HEK293 (cell line): Measurements from ENCODE around the gene EIF4G3.

ENCODE experiments used
- CTCF ChIA-PET: fragments of 350-600 bp; formaldehyde crosslinking; extraction: SDS; loops from one replicate; lab custom pipeline; 2021; ENCODE audit warnings: antibody characterized with exemption; lab: Yijun Ruan, JAX
- POLR2A ChIA-PET: fragments of 300-600 bp; formaldehyde crosslinking; extraction: SDS; loops from one replicate; lab custom pipeline; 2020; ENCODE audit warnings: antibody characterized with exemption, inconsistent platforms; lab: Yijun Ruan, JAX
- H3K27ac ChIP-seq: fragments of 200-500 bp; sonication (Bioruptor generic); 2 replicates; pipeline ENCODE4 v1.5.1; 2014; ENCODE audit warnings: low read depth, low read length, control low read depth, inconsistent platforms; ENCODE audit errors: extremely low read depth
- H3K36me3 ChIP-seq, 2 experiments: fragments of 200-500 bp in 1 of 2; sonication (Bioruptor generic) in 1 of 2; 1 replicate in 1 of 2; 2 replicates in 1 of 2; pipeline ENCODE4 v1.5.1; 2014 to 2017; ENCODE audit warnings: inconsistent platforms in 2 of 2, low read length in 2 of 2; ENCODE audit not compliant: control insufficient read depth in 2 of 2, insufficient read depth in 1 of 2
- H3K4me1 ChIP-seq: fragments of 200-500 bp; sonication (Bioruptor generic); 2 replicates; pipeline ENCODE4 v1.5.1; 2014; ENCODE audit warnings: mild to moderate bottlenecking, low read length, inconsistent platforms; ENCODE audit not compliant: control insufficient read depth, insufficient read depth
- H3K4me3 ChIP-seq: 2 replicates; pipeline ENCODE4 v1.5.1; 2011; ENCODE audit warnings: low read depth, mild to moderate bottlenecking, control low read depth, low read length, moderate library complexity
- H3K9me3 ChIP-seq: fragments of 200-500 bp; sonication (Bioruptor generic); 2 replicates; pipeline ENCODE4 v1.5.1; 2014; ENCODE audit warnings: low read depth, low read length, inconsistent platforms; ENCODE audit not compliant: control insufficient read depth, insufficient read depth
- PRDM1 ChIP-seq: fragments of 450-650 bp; formaldehyde crosslinking; IDR thresholded peaks from 2 replicates; pipeline ENCODE4; 2016; ENCODE audit warnings: missing biosample characterization, missing genetic modification characterization
- SCRT1 ChIP-seq: fragments of 450-650 bp; formaldehyde crosslinking; IDR thresholded peaks from 2 replicates; pipeline ENCODE4 v1.5.1; 2016; ENCODE audit warnings: missing biosample characterization, missing genetic modification characterization, borderline replicate concordance
- TCF7L2 ChIP-seq: IDR thresholded peaks from 2 replicates; pipeline ENCODE4 v1.6.1; 2011; ENCODE audit warnings: low read depth, mild to moderate bottlenecking, inconsistent platforms, low read length, moderate library complexity, borderline replicate concordance
- ZNF292 ChIP-seq: fragments of 450-650 bp; formaldehyde crosslinking; IDR thresholded peaks from 2 replicates; pipeline ENCODE4 v1.5.1; 2016; ENCODE audit warnings: low read depth, missing biosample characterization, missing genetic modification characterization, borderline replicate concordance
- ZNF311 ChIP-seq: fragments of 450-650 bp; formaldehyde crosslinking; IDR thresholded peaks from 2 replicates; pipeline ENCODE4 v1.5.1; 2017; ENCODE audit warnings: missing biosample characterization, missing genetic modification characterization, borderline replicate concordance
- ZNF530 ChIP-seq: fragments of 450-650 bp; formaldehyde crosslinking; IDR thresholded peaks from 2 replicates; pipeline ENCODE4 v1.5.1; 2016; ENCODE audit warnings: low read depth, missing biosample characterization, missing genetic modification characterization
- ZNF596 ChIP-seq: fragments of 450-650 bp; IDR thresholded peaks from 2 replicates; pipeline ENCODE4 v1.5.0; 2018; ENCODE audit warnings: missing biosample characterization, mild to moderate bottlenecking, missing genetic modification characterization, moderate library complexity
- ZNF658 ChIP-seq: fragments of 450-650 bp; formaldehyde crosslinking; IDR thresholded peaks from 2 replicates; pipeline ENCODE4; 2016; ENCODE audit warnings: missing biosample characterization, missing genetic modification characterization
- TF ChIP-seq, protein P1 (sequence below): fragments of 450-650 bp; formaldehyde crosslinking; IDR thresholded peaks from 2 replicates; pipeline ENCODE4 v1.5.1; 2017; ENCODE audit warnings: missing biosample characterization, mild to moderate bottlenecking, missing genetic modification characterization, moderate library complexity
- TF ChIP-seq, protein P2 (sequence below): fragments of 450-650 bp; formaldehyde crosslinking; IDR thresholded peaks from 2 replicates; pipeline ENCODE4 v1.5.1; 2017; ENCODE audit warnings: missing biosample characterization, missing genetic modification characterization
- TF ChIP-seq, protein P3 (sequence below): fragments of 450-650 bp; formaldehyde crosslinking; IDR thresholded peaks from 2 replicates; pipeline ENCODE4 v1.5.1; 2016; ENCODE audit warnings: missing biosample characterization, missing genetic modification characterization
- TF ChIP-seq, protein P4 (sequence below): fragments of 450-650 bp; formaldehyde crosslinking; IDR thresholded peaks from 2 replicates; pipeline ENCODE4 v1.5.1; 2017; ENCODE audit warnings: missing biosample characterization, missing genetic modification characterization
- TF ChIP-seq, protein P5 (sequence below): fragments of 450-650 bp; formaldehyde crosslinking; IDR thresholded peaks from 2 replicates; pipeline ENCODE4 v1.5.1; 2016; ENCODE audit warnings: missing biosample characterization, missing genetic modification characterization

Gene EIF4G3

DNA sequence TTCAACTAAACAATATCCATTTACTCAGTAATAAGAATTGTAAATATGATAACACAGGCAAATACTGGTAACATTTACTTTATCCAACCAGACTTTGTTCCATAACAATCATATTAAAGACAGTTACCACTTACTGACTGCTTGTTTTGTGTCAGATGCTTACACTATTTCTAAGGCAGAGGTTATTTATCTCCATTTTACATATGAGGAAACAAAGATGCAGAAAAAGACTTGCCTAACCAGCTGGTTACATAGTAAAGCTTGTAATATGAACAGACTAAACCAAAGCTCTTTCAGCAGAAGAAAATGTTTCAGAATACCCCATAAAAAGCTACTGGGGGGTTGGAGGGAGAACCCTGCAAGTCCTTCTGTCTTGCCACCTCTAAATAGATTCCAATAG is 180.1 kb downstream of the EIF4G3 start (continued):
- TF ChIP-seq, protein P1, sequence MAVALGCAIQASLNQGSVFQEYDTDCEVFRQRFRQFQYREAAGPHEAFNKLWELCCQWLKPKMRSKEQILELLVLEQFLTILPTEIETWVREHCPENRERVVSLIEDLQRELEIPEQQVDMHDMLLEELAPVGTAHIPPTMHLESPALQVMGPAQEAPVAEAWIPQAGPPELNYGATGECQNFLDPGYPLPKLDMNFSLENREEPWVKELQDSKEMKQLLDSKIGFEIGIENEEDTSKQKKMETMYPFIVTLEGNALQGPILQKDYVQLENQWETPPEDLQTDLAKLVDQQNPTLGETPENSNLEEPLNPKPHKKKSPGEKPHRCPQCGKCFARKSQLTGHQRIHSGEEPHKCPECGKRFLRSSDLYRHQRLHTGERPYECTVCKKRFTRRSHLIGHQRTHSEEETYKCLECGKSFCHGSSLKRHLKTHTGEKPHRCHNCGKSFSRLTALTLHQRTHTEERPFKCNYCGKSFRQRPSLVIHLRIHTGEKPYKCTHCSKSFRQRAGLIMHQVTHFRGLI (tag by site-specific recombination): no peak
- TF ChIP-seq, all 188 proteins: peak for 0

DNA sequence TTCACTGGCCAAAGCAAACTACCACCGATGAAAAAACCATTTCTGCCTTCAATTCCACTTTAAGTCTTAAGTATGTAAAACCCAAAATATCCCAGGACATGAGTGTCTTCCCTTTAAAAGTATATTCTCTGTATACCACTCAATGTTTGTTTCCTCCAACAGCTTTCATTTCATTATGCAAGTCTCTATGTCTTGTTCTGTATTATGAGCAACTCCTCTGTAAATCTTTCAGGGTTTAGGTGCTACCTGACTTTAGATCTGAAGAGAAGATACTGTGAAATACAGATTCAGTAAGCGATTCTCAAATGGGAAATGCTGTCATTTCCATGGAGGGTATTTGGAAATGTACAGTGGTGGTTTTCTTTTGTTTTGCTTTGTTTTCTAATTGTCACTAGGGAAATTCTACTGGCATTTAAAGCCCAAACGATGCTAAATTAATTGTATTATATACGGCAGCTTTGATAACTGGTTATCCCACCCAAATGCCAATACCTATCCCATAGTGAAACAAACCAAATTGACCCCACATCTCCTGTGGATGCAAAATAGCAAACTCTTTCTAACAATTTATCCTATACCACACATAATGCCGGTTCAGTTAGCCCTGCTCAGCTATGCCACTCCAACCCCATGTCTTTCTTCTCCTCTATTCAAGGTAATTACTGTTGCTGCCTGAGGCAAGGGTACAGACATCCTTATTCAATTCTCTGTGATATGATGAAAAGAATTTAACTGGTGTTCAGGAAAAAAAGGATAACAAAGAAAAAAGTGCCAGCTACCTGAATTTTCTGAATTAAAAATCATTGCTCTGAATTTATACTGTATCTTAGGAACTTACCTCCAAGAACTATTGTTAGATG is 182.8 kb downstream of the EIF4G3 start:
- TF ChIP-seq, protein P2, sequence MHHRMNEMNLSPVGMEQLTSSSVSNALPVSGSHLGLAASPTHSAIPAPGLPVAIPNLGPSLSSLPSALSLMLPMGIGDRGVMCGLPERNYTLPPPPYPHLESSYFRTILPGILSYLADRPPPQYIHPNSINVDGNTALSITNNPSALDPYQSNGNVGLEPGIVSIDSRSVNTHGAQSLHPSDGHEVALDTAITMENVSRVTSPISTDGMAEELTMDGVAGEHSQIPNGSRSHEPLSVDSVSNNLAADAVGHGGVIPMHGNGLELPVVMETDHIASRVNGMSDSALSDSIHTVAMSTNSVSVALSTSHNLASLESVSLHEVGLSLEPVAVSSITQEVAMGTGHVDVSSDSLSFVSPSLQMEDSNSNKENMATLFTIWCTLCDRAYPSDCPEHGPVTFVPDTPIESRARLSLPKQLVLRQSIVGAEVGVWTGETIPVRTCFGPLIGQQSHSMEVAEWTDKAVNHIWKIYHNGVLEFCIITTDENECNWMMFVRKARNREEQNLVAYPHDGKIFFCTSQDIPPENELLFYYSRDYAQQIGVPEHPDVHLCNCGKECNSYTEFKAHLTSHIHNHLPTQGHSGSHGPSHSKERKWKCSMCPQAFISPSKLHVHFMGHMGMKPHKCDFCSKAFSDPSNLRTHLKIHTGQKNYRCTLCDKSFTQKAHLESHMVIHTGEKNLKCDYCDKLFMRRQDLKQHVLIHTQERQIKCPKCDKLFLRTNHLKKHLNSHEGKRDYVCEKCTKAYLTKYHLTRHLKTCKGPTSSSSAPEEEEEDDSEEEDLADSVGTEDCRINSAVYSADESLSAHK (tag by site-specific recombination): no peak
- TF ChIP-seq ZNF530 (tag by site-specific recombination) (no peak), SCRT1 (no peak), ZNF292 (tag by site-specific recombination) (no peak), TCF7L2 (no peak), ZNF311 (tag by site-specific recombination) (no peak), ZNF658 (tag by site-specific recombination) (no peak), PRDM1 (tag by site-specific recombination) (peak; percentile 42; the same call in 1 of the 2 replicates), ZNF596 (tag by site-specific recombination) (no peak)
- TF ChIP-seq, protein P3, sequence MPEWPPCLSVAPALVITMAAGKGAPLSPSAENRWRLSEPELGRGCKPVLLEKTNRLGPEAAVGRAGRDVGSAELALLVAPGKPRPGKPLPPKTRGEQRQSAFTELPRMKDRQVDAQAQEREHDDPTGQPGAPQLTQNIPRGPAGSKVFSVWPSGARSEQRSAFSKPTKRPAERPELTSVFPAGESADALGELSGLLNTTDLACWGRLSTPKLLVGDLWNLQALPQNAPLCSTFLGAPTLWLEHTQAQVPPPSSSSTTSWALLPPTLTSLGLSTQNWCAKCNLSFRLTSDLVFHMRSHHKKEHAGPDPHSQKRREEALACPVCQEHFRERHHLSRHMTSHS (tag by site-specific recombination): no peak
- TF ChIP-seq, protein P4, sequence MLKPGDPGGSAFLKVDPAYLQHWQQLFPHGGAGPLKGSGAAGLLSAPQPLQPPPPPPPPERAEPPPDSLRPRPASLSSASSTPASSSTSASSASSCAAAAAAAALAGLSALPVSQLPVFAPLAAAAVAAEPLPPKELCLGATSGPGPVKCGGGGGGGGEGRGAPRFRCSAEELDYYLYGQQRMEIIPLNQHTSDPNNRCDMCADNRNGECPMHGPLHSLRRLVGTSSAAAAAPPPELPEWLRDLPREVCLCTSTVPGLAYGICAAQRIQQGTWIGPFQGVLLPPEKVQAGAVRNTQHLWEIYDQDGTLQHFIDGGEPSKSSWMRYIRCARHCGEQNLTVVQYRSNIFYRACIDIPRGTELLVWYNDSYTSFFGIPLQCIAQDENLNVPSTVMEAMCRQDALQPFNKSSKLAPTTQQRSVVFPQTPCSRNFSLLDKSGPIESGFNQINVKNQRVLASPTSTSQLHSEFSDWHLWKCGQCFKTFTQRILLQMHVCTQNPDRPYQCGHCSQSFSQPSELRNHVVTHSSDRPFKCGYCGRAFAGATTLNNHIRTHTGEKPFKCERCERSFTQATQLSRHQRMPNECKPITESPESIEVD (tag by site-specific recombination): peak; percentile 67; the same call in 1 of the 2 replicates
- TF ChIP-seq, protein P5, sequence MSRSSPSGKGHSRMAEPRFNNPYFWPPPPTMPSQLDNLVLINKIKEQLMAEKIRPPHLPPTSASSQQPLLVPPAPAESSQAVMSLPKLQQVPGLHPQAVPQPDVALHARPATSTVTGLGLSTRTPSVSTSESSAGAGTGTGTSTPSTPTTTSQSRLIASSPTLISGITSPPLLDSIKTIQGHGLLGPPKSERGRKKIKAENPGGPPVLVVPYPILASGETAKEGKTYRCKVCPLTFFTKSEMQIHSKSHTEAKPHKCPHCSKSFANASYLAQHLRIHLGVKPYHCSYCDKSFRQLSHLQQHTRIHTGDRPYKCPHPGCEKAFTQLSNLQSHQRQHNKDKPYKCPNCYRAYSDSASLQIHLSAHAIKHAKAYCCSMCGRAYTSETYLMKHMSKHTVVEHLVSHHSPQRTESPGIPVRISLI: 0 out of 2 replicates have a peak, but pooled peaks have one; percentile 22
- TF ChIP-seq, all 188 proteins: peak for 3
- Histone ChIP-seq H3K27ac (no peak overlapping the region), H3K36me3 (no peaks in the 10 kb centered on the region; a peak in 1 of 3 replicates), H3K4me1 (peaks cover 31% of the 10 kb centered on the region), H3K4me3 (no peak overlapping the region), H3K9me3 (no peaks in the 10 kb centered on the region)
- CTCF ChIA-PET: interaction anchor here (0.6 kb wide), 1 partner anchor 155 kb away, joined by 4 read pairs; no protein-coding TSS in a partner anchor
- POLR2A ChIA-PET: interaction anchor here (0.6 to 1.1 kb wide), 2 partner anchors 14 to 18 kb away, joined by 3 to 4 read pairs; no protein-coding TSS in a partner anchor
